ENCODE data around the gene MAP2K4. TPM values are rescaled to one million over a fixed set of nuclear protein-coding genes. Genes with fewer than 3 reads are reported as not detected.

Gene MAP2K4
- total and polyA plus RNA-seq, 2 of the 8 experiments (the other 6 are each of a cell fraction or from before 2014, with no cell fraction given): 14.2 to 37.3 TPM

- H3K4me1 ChIP-seq (replicated peaks in 1 of 4; ENCODE audit: control insufficient read depth in 3 of 4, insufficient read depth in 4 of 4, low read length in 3 of 4): peaks cover 0 to 13% (median 7%) of the 10 kb centered on the region in 4 experiments
- H3K27ac ChIP-seq (ENCODE audit: low read depth, low read length): no peak overlapping the region
- H2BK120ac ChIP-seq (replicated peaks; ENCODE audit: low read depth, low read length): peak overlapping the region; percentile 40
- H2BK15ac ChIP-seq (ENCODE audit: low read length): peak overlapping the region; percentile 34; the same call in 1 of the 2 replicates
- H2BK5ac ChIP-seq (ENCODE audit: low read depth, low read length): peak overlapping the region; percentile 60; the same call in 1 of the 2 replicates
- H3K79me2 ChIP-seq (ENCODE audit: control insufficient read depth in 1 of 2, insufficient read depth in 2 of 2, low read length in 2 of 2): no peaks in the 10 kb centered on the region
- no peak overlapping the region for H3K18ac ChIP-seq (ENCODE audit: extremely low read depth, low read length)
- H2AFZ ChIP-seq (ENCODE audit: low read length): no peak overlapping the region
- peak overlapping the region; percentile 57; the same call in 1 of the 2 replicates for H4K8ac ChIP-seq (ENCODE audit: extremely low read depth, insufficient read depth, low read length)
- H3K14ac ChIP-seq (ENCODE audit: insufficient read length): peak overlapping the region; percentile 8
- DNase-seq (ENCODE audit: low read depth in 1 of 2, low spot score in 2 of 2) (no peak), FAIRE-seq (peak; percentile 24)
- no peaks in the 10 kb centered on the region; a peak in 1 of 4 replicates for H3K9me3 ChIP-seq (ENCODE audit: insufficient read depth in 2 of 2, low read depth in 1 of 2, low read length in 1 of 2)
- H3K4me3 ChIP-seq (ENCODE audit: extremely low read depth in 1 of 4, insufficient read depth in 2 of 4, low read depth in 3 of 4, low read length in 4 of 4): no peak overlapping the region
- H3K36me3 ChIP-seq (ENCODE audit: control insufficient read depth in 2 of 4, insufficient read depth in 4 of 4, low read length in 3 of 4): peaks cover 0 to 9% (median 0%) of the 10 kb centered on the region in 4 experiments; a peak in 1 of 8 replicates
- no peak overlapping the region for H3K9ac ChIP-seq (replicated peaks in 1 of 4; ENCODE audit: extremely low read depth in 1 of 4, low read depth in 3 of 4, low read length in 3 of 4)
- H3K23me2 ChIP-seq (ENCODE audit: low read depth, low read length): no peaks in the 10 kb centered on the region
- H3K27me3 ChIP-seq (replicated peaks in 1 of 4; ENCODE audit: control insufficient read depth in 3 of 4, extremely low read depth in 1 of 4, insufficient read depth in 3 of 4, low read length in 3 of 4): no peaks in the 10 kb centered on the region
- no peak overlapping the region for H3K56ac ChIP-seq (replicated peaks; ENCODE audit: insufficient read length, low read depth, low read length)
- H2BK12ac ChIP-seq (ENCODE audit: low read depth, low read length): peak overlapping the region; percentile 45; the same call in 1 of the 2 replicates
- H3K4ac ChIP-seq (replicated peaks; ENCODE audit: insufficient read length, low read depth, low read length): peak overlapping the region; percentile 76
- H3K79me1 ChIP-seq (ENCODE audit: low read depth, low read length): no peaks in the 10 kb centered on the region
- TF ChIP-seq YY1 (IDR thresholded peaks at IDR 0.05; ENCODE audit: low read depth, low read length) (no peak), TAF7 (optimal IDR thresholded peaks at IDR 0.05; ENCODE audit: borderline replicate concordance, low read depth, low read length) (no peak), USF2 (IDR thresholded peaks at IDR 0.05; ENCODE audit: low read length) (no peak), TAF1 (IDR thresholded peaks at IDR 0.05; ENCODE audit: low read depth, low read length) (no peak), SIX5 (IDR thresholded peaks at IDR 0.05; ENCODE audit: low read depth, low read length) (no peak), EZH2 (IDR thresholded peaks at IDR 0.05; ENCODE audit: low read depth, low read length, severe bottlenecking) (no peak), CHD1 (IDR thresholded peaks at IDR 0.05; ENCODE audit: low read depth, low read length) (no peak), RNF2 (IDR thresholded peaks at IDR 0.05; ENCODE audit: borderline replicate concordance, low read depth, low read length, missing control alignments, poor library complexity, severe bottlenecking) (no peak), KDM4A (IDR thresholded peaks at IDR 0.05; ENCODE audit: low read depth, low read length, severe bottlenecking) (no peak)
- H3K23ac ChIP-seq (ENCODE audit: insufficient read length): no peak overlapping the region
- peak overlapping the region in 1 of 2 experiments; percentile 35; a peak in 1 of 4 replicates for H3K4me2 ChIP-seq (ENCODE audit: insufficient read depth in 1 of 2, low read depth in 2 of 2, low read length in 2 of 2)
- ChIA-PET CTCF (ENCODE audit: partially characterized antibody) (interaction anchor here (0.6 to 3.7 kb wide), 5 partner anchors 9 to 248 kb away, joined by 3 to 14 read pairs (median 3); no protein-coding TSS in a partner anchor), POLR2A (ENCODE audit: partially characterized antibody) (interaction anchor here (1.2 kb wide), 1 partner anchor 119 kb away, joined by 3 read pairs; no protein-coding TSS in a partner anchor)
- H4K5ac ChIP-seq (ENCODE audit: insufficient read length, low read depth, low read length): no peak overlapping the region
- WGBS, 2 experiments (ENCODE audit: extremely low coverage in 1 of 2, insufficient coverage in 1 of 2, insufficient read length in 1 of 2, insufficient replicate concordance in 2 of 2, low coverage in 1 of 2, low lambda C conversion rate in 2 of 2, missing lambda C conversion rate in 1 of 2): 86% methylated on average over 7 of the region's 7 CpGs; no CpG with 5 or more reads in 1 of the 2 experiments
- H2AK5ac ChIP-seq (ENCODE audit: low read depth, low read length): peak overlapping the region; percentile 48; the same call in 1 of the 2 replicates
- H4K20me1 ChIP-seq (replicated peaks in 1 of 2; ENCODE audit: control insufficient read depth in 1 of 2, insufficient read depth in 2 of 2, low read length in 2 of 2): no peaks in the 10 kb centered on the region
- H4K91ac ChIP-seq (replicated peaks; ENCODE audit: insufficient read length, low read length): peak overlapping the region; percentile 87
- H2BK20ac ChIP-seq (ENCODE audit: low read length): 0 out of 2 replicates have a peak overlapping the region, but pooled peaks have one; percentile 53
Observed at GRCh38 chr17:11990363-11990983, 30.2 kb upstream of the MAP2K4 start.
